Smooth muscle cell (in vitro differentiated cells): ENCODE data around the gene DNM2. TPM values are rescaled to one million over a fixed set of nuclear protein-coding genes. Genes with fewer than 3 reads are reported as not detected.

ENCODE experiments used
- DNase-seq: peaks from one replicate; lab custom pipeline; 2025; ENCODE audit not compliant: unreplicated experiment; lab: John Stamatoyannopoulos, UW
- H2AFZ ChIP-seq: fragments of 200-600 bp; sonication (generic); 2 replicates; pipeline ENCODE4 v1.6.0; 2016; ENCODE audit warnings: antibody characterized with exemption, low read depth, mild to moderate bottlenecking
- H3F3A ChIP-seq: fragments of 200-600 bp; sonication (generic); 2 replicates; pipeline ENCODE4 v1.6.0; 2017; ENCODE audit warnings: antibody characterized with exemption, low read depth
- H3K27ac ChIP-seq: fragments of 200-600 bp; sonication (generic); 2 replicates; pipeline ENCODE4 v1.5.1; 2016; ENCODE audit warnings: low read depth, mild to moderate bottlenecking
- H3K27me3 ChIP-seq: fragments of 200-600 bp; sonication (generic); 2 replicates; pipeline ENCODE4 v1.6.1; 2016; ENCODE audit warnings: low read depth, mild to moderate bottlenecking
- H3K36me3 ChIP-seq: fragments of 200-600 bp; sonication (generic); 2 replicates; pipeline ENCODE4 v1.5.1; 2016; ENCODE audit warnings: low read depth
- H3K4me1 ChIP-seq: fragments of 200-600 bp; sonication (generic); 2 replicates; pipeline ENCODE4 v1.5.1; 2016; ENCODE audit warnings: low read depth
- H3K4me2 ChIP-seq: fragments of 200-600 bp; sonication (generic); 2 replicates; pipeline ENCODE4 v1.6.0; 2016; ENCODE audit warnings: mild to moderate bottlenecking
- H3K4me3 ChIP-seq: fragments of 200-600 bp; sonication (generic); 2 replicates; pipeline ENCODE4 v1.5.1; 2016; ENCODE audit warnings: mild to moderate bottlenecking
- H3K79me2 ChIP-seq: fragments of 200-600 bp; sonication (generic); 2 replicates; pipeline ENCODE4 v1.6.0; 2016; ENCODE audit warnings: low read depth, mild to moderate bottlenecking
- H3K9ac ChIP-seq: fragments of 200-600 bp; sonication (generic); 2 replicates; pipeline ENCODE4 v1.6.0; 2016; ENCODE audit warnings: low read depth
- H3K9me3 ChIP-seq: fragments of 200-600 bp; sonication (generic); replicated peaks from 2 replicates; pipeline ENCODE4 v1.5.1; 2016; ENCODE audit warnings: low read depth
- H4K20me1 ChIP-seq: fragments of 200-600 bp; sonication (generic); 2 replicates; pipeline ENCODE4 v1.6.0; 2016; ENCODE audit warnings: low read depth
- CTCF ChIP-seq: fragments of 200-600 bp; sonication (generic); IDR thresholded peaks from 2 replicates; pipeline ENCODE4 v1.5.1; 2017; ENCODE audit warnings: borderline replicate concordance, mild to moderate bottlenecking, antibody characterized with exemption; ENCODE audit not compliant: insufficient read depth, poor library complexity, severe bottlenecking
- WGBS: methylation state at CpG from one replicate; pipeline ENCODE4 v1.1.7; 2016; ENCODE audit warnings: low lambda C conversion rate; 5-methylcytosine and 5-hydroxymethylcytosine counted together
- polyA plus RNA-seq: library from polyadenylated mRNA; unstranded; fragments of >200 nt; fragmentation: Nextera tagmentation; extraction: Ambion mirVana; gene quantifications from 2 replicates; pipeline ENCODE4 v1.2.1, GENCODE V29; 2016
- total RNA-seq: library from RNA; depleted of rRNA; stranded (reverse); fragments of >200 nt; gene quantifications from 2 replicates; pipeline ENCODE4 v1.2.3, GENCODE V29; 2014

The DNM2 gene
- total and polyA plus RNA-seq, 2 experiments from 2014 or later = 65.1 to 93.2 TPM

GRCh38 chr19:10678813-10679212 is 39.1 kb upstream of the DNM2 start:
- Histone ChIP-seq H3K27ac (no peak overlapping the region), H3K4me1 (no peaks in the 10 kb centered on the region), H3K9ac (no peak overlapping the region), H3K27me3 (no peaks in the 10 kb centered on the region), H3F3A (no peaks in the 10 kb centered on the region), H4K20me1 (peaks cover 100% of the 10 kb centered on the region), H3K9me3 (no peaks in the 10 kb centered on the region), H3K4me2 (no peak overlapping the region), H3K4me3 (no peak overlapping the region), H2AFZ (no peak overlapping the region), H3K36me3 (peaks cover 22% of the 10 kb centered on the region), H3K79me2 (peaks cover 33% of the 10 kb centered on the region)
- DNase-seq = no peak
- TF ChIP-seq CTCF = no peak
- WGBS = 97% methylated on average over 12 of the region's 12 CpGs

GRCh38 chr19:10679743-10680142 is 38.1 kb upstream of the DNM2 start:
- 97% methylated on average over 18 of the region's 18 CpGs for WGBS
- Histone ChIP-seq H3K4me3 (no peak overlapping the region), H3K4me2 (no peak overlapping the region), H3K9ac (no peak overlapping the region), H3F3A (no peaks in the 10 kb centered on the region), H3K79me2 (peaks cover 26% of the 10 kb centered on the region), H3K4me1 (no peaks in the 10 kb centered on the region), H3K27ac (no peak overlapping the region), H4K20me1 (peaks cover 100% of the 10 kb centered on the region), H3K36me3 (peaks cover 31% of the 10 kb centered on the region), H3K9me3 (no peaks in the 10 kb centered on the region), H3K27me3 (no peaks in the 10 kb centered on the region), H2AFZ (no peak overlapping the region)
- no peak for TF ChIP-seq CTCF
- no peak for DNase-seq

GRCh38 chr19:10680545-10681135 is 37.2 kb upstream of the DNM2 start:
- WGBS = 99% methylated on average over 15 of the region's 15 CpGs
- peaks cover 20% of the 10 kb centered on the region for H3K79me2 ChIP-seq

More at GRCh38 chr19:10680545-10681135, 37.2 kb upstream of the DNM2 start:
- peaks cover 36% of the 10 kb centered on the region for H3K36me3 ChIP-seq
- H3K4me3 ChIP-seq = no peak overlapping the region
- H3K27ac ChIP-seq = no peak overlapping the region
- TF ChIP-seq CTCF = no peak
- H3K4me2 ChIP-seq = no peak overlapping the region
- no peak for DNase-seq
- H2AFZ ChIP-seq = no peak overlapping the region
- no peak overlapping the region for H3K9ac ChIP-seq
- no peaks in the 10 kb centered on the region for H3K9me3 ChIP-seq
- H4K20me1 ChIP-seq = peaks cover 100% of the 10 kb centered on the region
- H3K4me1 ChIP-seq = no peaks in the 10 kb centered on the region
- no peaks in the 10 kb centered on the region for H3F3A ChIP-seq
- no peaks in the 10 kb centered on the region for H3K27me3 ChIP-seq
